ENCODE measurements around the gene RCN1. TPM values are rescaled to one million over a fixed set of nuclear protein-coding genes. Genes with fewer than 3 reads are reported as not detected.
"Not testable (repeated sequence)": the region's sequence is repeated elsewhere in the genome, so short reads cannot be mapped to it uniquely, and the experiment has no call there.

Gene RCN1
- total RNA-seq, 1 donor from 2014 or later, result 26.6 TPM

GRCh38 chr11:32105871-32106560 lies 15.1 kb downstream of the RCN1 start:
- ATAC-seq (ENCODE audit: poor library complexity), result no peak
- intact Hi-C loops (cut with DNase I), result no loop called here
- no peak for DNase-seq

- ATAC-seq (ENCODE audit: poor library complexity), result no peak
- intact Hi-C loops (cut with DNase I), result no loop called here
- DNase-seq, result no peak
These were observed 16.8 kb downstream of the RCN1 start for GRCh38 chr11:32107647-32108046.

GRCh38 chr11:32108576-32108975 lies 17.7 kb downstream of the RCN1 start:
- ATAC-seq (ENCODE audit: poor library complexity), result no peak
- no peak for DNase-seq

GRCh38 chr11:32109138-32109537 lies 18.3 kb downstream of the RCN1 start:
- ATAC-seq (ENCODE audit: poor library complexity), result no peak
- intact Hi-C loops (cut with DNase I), result no loop called here

More at GRCh38 chr11:32108576-32108975, 17.7 kb downstream of the RCN1 start:
- intact Hi-C loops (cut with DNase I), result no loop called here

GRCh38 chr11:32109592-32109991 lies 18.7 kb downstream of the RCN1 start:
- intact Hi-C loops (cut with DNase I), result no loop called here
- ATAC-seq (ENCODE audit: poor library complexity) (no peak), DNase-seq (no peak)

More at GRCh38 chr11:32109138-32109537, 18.3 kb downstream of the RCN1 start:
- no peak for DNase-seq

- intact Hi-C loops (cut with DNase I), result no loop called here
- ATAC-seq (ENCODE audit: poor library complexity), result no peak
- no peak for DNase-seq
These were observed 19.9 kb downstream of the RCN1 start for GRCh38 chr11:32110795-32111194.

GRCh38 chr11:32113200-32113919 lies 22.5 kb downstream of the RCN1 start:
- intact Hi-C loops (cut with DNase I), result no loop called here
- DNase-seq (no peak), ATAC-seq (ENCODE audit: poor library complexity) (no peak)

GRCh38 chr11:32113920-32114203 lies 23.0 kb downstream of the RCN1 start:
- no peak for DNase-seq
- no peak for ATAC-seq (ENCODE audit: poor library complexity)
- intact Hi-C loops (cut with DNase I), result no loop called here

- ATAC-seq (ENCODE audit: poor library complexity) (no peak), DNase-seq (no peak)
- intact Hi-C loops (cut with DNase I), result no loop called here
These were observed 24.6 kb downstream of the RCN1 start for GRCh38 chr11:32115446-32115845.

- intact Hi-C loops (cut with DNase I), result no loop called here
- DNase-seq (no peak), ATAC-seq (ENCODE audit: poor library complexity) (no peak)
These were observed 25.8 kb downstream of the RCN1 start for GRCh38 chr11:32116668-32117067.

GRCh38 chr11:32118025-32118974 lies 27.4 kb downstream of the RCN1 start:
- intact Hi-C loops (cut with DNase I), result no loop called here
- ATAC-seq (ENCODE audit: poor library complexity), result no peak
- no peak for DNase-seq

GRCh38 chr11:32119139-32119538 lies 28.3 kb downstream of the RCN1 start:
- DNase-seq; ATAC-seq (ENCODE audit: poor library complexity); intact Hi-C loops (cut with DNase I): not testable (repeated sequence)

- intact Hi-C loops (cut with DNase I), result no loop called here
- DNase-seq, result no peak
- no peak for ATAC-seq (ENCODE audit: poor library complexity)
These were observed 30.1 kb downstream of the RCN1 start for GRCh38 chr11:32121012-32121411.

- DNase-seq, result no peak
- intact Hi-C loops (cut with DNase I), result no loop called here
- ATAC-seq (ENCODE audit: poor library complexity), result no peak
These were observed 31.3 kb downstream of the RCN1 start for GRCh38 chr11:32122200-32122599.

- DNase-seq (no peak), ATAC-seq (ENCODE audit: poor library complexity) (no peak)
- intact Hi-C loops (cut with DNase I), result no loop called here
These were observed 40.4 kb downstream of the RCN1 start for GRCh38 chr11:32131321-32131720.

- ATAC-seq (ENCODE audit: poor library complexity) (no peak), DNase-seq (no peak)
- intact Hi-C loops (cut with DNase I), result no loop called here
These were observed 45.8 kb downstream of the RCN1 start for GRCh38 chr11:32136657-32137056.

GRCh38 chr11:32137263-32137662 lies 46.4 kb downstream of the RCN1 start:
- ATAC-seq (ENCODE audit: poor library complexity), result no peak
- intact Hi-C loops (cut with DNase I), result no loop called here
- no peak for DNase-seq

- ATAC-seq (ENCODE audit: poor library complexity) (no peak), DNase-seq (no peak)
- intact Hi-C loops (cut with DNase I), result no loop called here
These were observed 47.0 kb downstream of the RCN1 start for GRCh38 chr11:32137869-32138268.

- no peak for ATAC-seq (ENCODE audit: poor library complexity)
- intact Hi-C loops (cut with DNase I), result no loop called here
- DNase-seq, result no peak
These were observed 48.0 kb downstream of the RCN1 start for GRCh38 chr11:32138902-32139301.

All from Right ventricle myocardium superior (tissue), 1 donor.